ENCODE measurements around the gene SPATA9. TPM values are rescaled to one million over a fixed set of nuclear protein-coding genes. Genes with fewer than 3 reads are reported as not detected.
A peak's percentile ranks its signal among the peaks of the same experiment; 100 is the strongest.

SPATA9 gene
- total RNA-seq, 1 experiment from 2014 or later = not detected

- peaks cover 10% of the 10 kb centered on the region for H3K36me3 Mint-ChIP-seq (ENCODE audit: insufficient read depth, unreplicated experiment)
- peaks cover 35% of the 10 kb centered on the region for H3K27me3 Mint-ChIP-seq (ENCODE audit: unreplicated experiment)
- CTCF ChIA-PET = no interaction called here
- peak overlapping the region; percentile 73 for H3K4me3 Mint-ChIP-seq (ENCODE audit: low read depth, unreplicated experiment)
- no peaks in the 10 kb centered on the region for H3K9me3 Mint-ChIP-seq (ENCODE audit: low read depth, unreplicated experiment)
- H3K27ac Mint-ChIP-seq (ENCODE audit: unreplicated experiment) = no peak overlapping the region
- DNase-seq = peak; percentile 50
- peaks cover 9% of the 10 kb centered on the region for H3K4me1 Mint-ChIP-seq (ENCODE audit: low read depth, unreplicated experiment)
- intact Hi-C loops (cut with micrococcal nuclease; ENCODE audit: unreplicated experiment) = no loop called here
- no peak for TF ChIP-seq CTCF (IDR thresholded peaks at IDR 0.05; ENCODE audit: unreplicated experiment)
- BruUV-seq (replicated peaks) = no TSS peak
Observed at GRCh38 chr5:95620870-95621838, 61.6 kb downstream of the SPATA9 start.

GRCh38 chr5:95620030-95620869 is 62.5 kb downstream of the SPATA9 start, which contains the start of gene GPR150:
TSS of gene GPR150 (plus strand) at chr5:95620087. CDS start at chr5:95620276, 189 bp downstream.
- no peak for TF ChIP-seq CTCF (IDR thresholded peaks at IDR 0.05; ENCODE audit: unreplicated experiment)
- Mint-ChIP-seq H3K4me3 (ENCODE audit: low read depth, unreplicated experiment) (peak within 1 kb of the TSS; percentile 73), H3K27me3 (ENCODE audit: unreplicated experiment) (peaks cover 35% of the 10 kb centered on the region), H3K27ac (ENCODE audit: unreplicated experiment) (no peak within 1 kb of the TSS), H3K4me1 (ENCODE audit: low read depth, unreplicated experiment) (peaks cover 9% of the 10 kb centered on the region), H3K36me3 (ENCODE audit: insufficient read depth, unreplicated experiment) (peaks cover 10% of the 10 kb centered on the region), H3K9me3 (ENCODE audit: low read depth, unreplicated experiment) (no peaks in the 10 kb centered on the region)
- peak; percentile 64 for DNase-seq
- no TSS peak for BruUV-seq (replicated peaks)
- CTCF ChIA-PET = no interaction called here
- intact Hi-C loops (cut with micrococcal nuclease; ENCODE audit: unreplicated experiment) = no loop called here

GRCh38 chr5:95619514-95620029 is 63.2 kb downstream of the SPATA9 start:
- no peak for DNase-seq
- Mint-ChIP-seq H3K27me3 (ENCODE audit: unreplicated experiment) (peaks cover 32% of the 10 kb centered on the region), H3K36me3 (ENCODE audit: insufficient read depth, unreplicated experiment) (peaks cover 10% of the 10 kb centered on the region), H3K9me3 (ENCODE audit: low read depth, unreplicated experiment) (no peaks in the 10 kb centered on the region), H3K4me1 (ENCODE audit: low read depth, unreplicated experiment) (peaks cover 9% of the 10 kb centered on the region), H3K4me3 (ENCODE audit: low read depth, unreplicated experiment) (peak overlapping the region; percentile 73), H3K27ac (ENCODE audit: unreplicated experiment) (no peak overlapping the region)
- BruUV-seq (replicated peaks) = no TSS peak
- intact Hi-C loops (cut with micrococcal nuclease; ENCODE audit: unreplicated experiment) = loop anchor here (2.0 kb wide), 1 partner anchor 63 kb away; no protein-coding TSS in a partner anchor
- no peak for TF ChIP-seq CTCF (IDR thresholded peaks at IDR 0.05; ENCODE audit: unreplicated experiment)
- CTCF ChIA-PET = no interaction called here

GRCh38 chr5:95619096-95619495 is 63.7 kb downstream of the SPATA9 start:
- Mint-ChIP-seq H3K4me1 (ENCODE audit: low read depth, unreplicated experiment) (peaks cover 9% of the 10 kb centered on the region), H3K27me3 (ENCODE audit: unreplicated experiment) (peaks cover 27% of the 10 kb centered on the region), H3K27ac (ENCODE audit: unreplicated experiment) (no peak overlapping the region), H3K36me3 (ENCODE audit: insufficient read depth, unreplicated experiment) (peaks cover 10% of the 10 kb centered on the region), H3K9me3 (ENCODE audit: low read depth, unreplicated experiment) (no peaks in the 10 kb centered on the region), H3K4me3 (ENCODE audit: low read depth, unreplicated experiment) (no peak overlapping the region)
- CTCF ChIA-PET = no interaction called here
- intact Hi-C loops (cut with micrococcal nuclease; ENCODE audit: unreplicated experiment) = loop anchor here (2.0 kb wide), 1 partner anchor 62 kb away; no protein-coding TSS in a partner anchor
- BruUV-seq (replicated peaks) = no TSS peak
- no peak for DNase-seq
- TF ChIP-seq CTCF (IDR thresholded peaks at IDR 0.05; ENCODE audit: unreplicated experiment) = no peak

Data from Calu3 (cell line).